Aorta (tissue), 4 donors: ENCODE results near the gene NKAIN2. TPM values are rescaled to one million over a fixed set of nuclear protein-coding genes. Genes with fewer than 3 reads are reported as not detected.

Experiments
- polyA plus RNA-seq, 2 donors: library from polyadenylated mRNA; stranded (reverse); fragments of 200-250 nt; gene quantifications; one replicate each; pipeline ENCODE4 v1.2.3, GENCODE V29; 2013
- total RNA-seq, 2 donors: library from RNA; stranded (reverse); fragmentation: NEBNext Ultra II Directional; extraction: Animal tissue kit (Norgen Biotek cat#: 25700); gene quantifications; one replicate each; pipeline ENCODE4 v1.2.1, GENCODE V29; 2021
- donor health status: healthy with polysubstance abuse.
- donor health status: Bipolar disorder and iron deficiency.
- donor health status: DM: no; HTN: no; CAD: no.
- donor health status: DM: yes; HTN: yes; CAD: no.

Gene NKAIN2
- total and polyA plus RNA-seq, 4 donors, result 1.4 to 1.9 TPM; not detected in 2

Other genes with a start within 250 kb of the NKAIN2 start
- under 1 TPM; 0.23 to 0.33 TPM for gene TRDN, start 166.9 kb upstream of the NKAIN2 start, total RNA-seq
- under 1 TPM in 1 of 2 donors, not detected in 1; 0.03 TPM for gene TRDN, start 166.9 kb upstream of the NKAIN2 start, polyA plus RNA-seq